Hepatocyte (in vitro differentiated cells): ENCODE results near the gene ZNF143. TPM values are rescaled to one million over a fixed set of nuclear protein-coding genes. Genes with fewer than 3 reads are reported as not detected.

ENCODE experiments used
- DNase-seq: peaks from one replicate; pipeline ENCODE4 v3.0.0-alpha.2; 2016; ENCODE audit warnings: low spot score
- H2AFZ ChIP-seq: fragments of 200-600 bp; sonication (generic); 2 replicates; pipeline ENCODE4 v1.6.0; 2016; ENCODE audit warnings: antibody characterized with exemption, mild to moderate bottlenecking
- H3K27ac ChIP-seq: fragments of 200-600 bp; sonication (generic); 2 replicates; pipeline ENCODE4 v1.5.1; 2016; ENCODE audit warnings: mild to moderate bottlenecking
- H3K27me3 ChIP-seq: fragments of 200-600 bp; sonication (generic); 2 replicates; pipeline ENCODE4 v1.6.1; 2016
- H3K36me3 ChIP-seq: fragments of 200-600 bp; sonication (generic); replicated peaks from 2 replicates; pipeline ENCODE4 v1.5.1; 2016; ENCODE audit warnings: low read depth; ENCODE audit not compliant: insufficient read depth
- H3K4me1 ChIP-seq: fragments of 200-600 bp; sonication (generic); 2 replicates; pipeline ENCODE4 v1.5.1; 2016; ENCODE audit warnings: mild to moderate bottlenecking, moderate library complexity; ENCODE audit not compliant: insufficient read depth
- H3K4me2 ChIP-seq: fragments of 200-600 bp; sonication (generic); 2 replicates; pipeline ENCODE4 v1.6.0; 2016
- H3K4me3 ChIP-seq: fragments of 200-600 bp; sonication (generic); 2 replicates; pipeline ENCODE4 v1.5.1; 2016; ENCODE audit warnings: mild to moderate bottlenecking
- H3K79me2 ChIP-seq: fragments of 200-600 bp; sonication (generic); 2 replicates; pipeline ENCODE4 v1.6.0; 2017; ENCODE audit warnings: mild to moderate bottlenecking
- H3K9me2 ChIP-seq: fragments of 200-600 bp; sonication (generic); replicated peaks from 2 replicates; pipeline ENCODE4 v1.6.0; 2017; ENCODE audit warnings: mild to moderate bottlenecking; ENCODE audit not compliant: insufficient read depth
- H3K9me3 ChIP-seq: fragments of 200-600 bp; sonication (generic); 2 replicates; pipeline ENCODE4 v1.5.1; 2016; ENCODE audit warnings: low read depth, mild to moderate bottlenecking
- H4K20me1 ChIP-seq: fragments of 200-600 bp; sonication (generic); 2 replicates; pipeline ENCODE4 v1.6.0; 2016; ENCODE audit warnings: mild to moderate bottlenecking; ENCODE audit not compliant: insufficient read depth, poor library complexity, severe bottlenecking
- CTCF ChIP-seq: fragments of 200-600 bp; sonication (generic); IDR thresholded peaks from 2 replicates; pipeline ENCODE4 v1.5.1; 2016; ENCODE audit warnings: antibody characterized with exemption, mild to moderate bottlenecking; ENCODE audit not compliant: poor library complexity
- EZH2 ChIP-seq: fragments of 200-600 bp; sonication (generic); IDR thresholded peaks from 2 replicates; pipeline ENCODE4 v1.6.1; 2016; ENCODE audit warnings: antibody characterized with exemption, mild to moderate bottlenecking, borderline replicate concordance
- EZH2phosphoT487 ChIP-seq: fragments of 200-600 bp; sonication (generic); IDR thresholded peaks from one replicate; pipeline ENCODE4 v1.6.1; 2018; ENCODE audit warnings: antibody characterized with exemption, mild to moderate bottlenecking, low read depth, moderate library complexity; ENCODE audit not compliant: unreplicated experiment, severe bottlenecking
- WGBS: methylation state at CpG from one replicate; pipeline ENCODE4 v1.1.6; 2016; ENCODE audit warnings: low lambda C conversion rate; ENCODE audit errors: missing lambda C conversion rate; 5-methylcytosine and 5-hydroxymethylcytosine counted together
- polyA plus RNA-seq: library from polyadenylated mRNA; unstranded; fragments of >200 nt; fragmentation: Nextera tagmentation; extraction: Ambion mirVana; gene quantifications from 2 replicates; pipeline ENCODE4 v1.2.1, GENCODE V29; 2016
- total RNA-seq: library from RNA; depleted of rRNA; stranded (reverse); fragments of >200 nt; gene quantifications from 2 replicates; pipeline ENCODE4 v1.2.3, GENCODE V29; 2014

Gene ZNF143
- total and polyA plus RNA-seq, 2 experiments from 2014 or later: 20.9 to 36.1 TPM

GRCh38 chr11:9573052-9573774 is 112.4 kb downstream of the ZNF143 start, which contains the start of gene WEE1:
TSS of gene WEE1 (plus strand) at chr11:9573670. CDS start at chr11:9573934, 264 bp downstream.
- Histone ChIP-seq H3K9me3 (no peaks in the 10 kb centered on the region), H3K4me3 (peak within 1 kb of the TSS; percentile 22), H3K36me3 (no peaks in the 10 kb centered on the region), H3K27ac (peak within 1 kb of the TSS; percentile 97), H3K79me2 (peaks cover 36% of the 10 kb centered on the region), H2AFZ (peak within 1 kb of the TSS; percentile 15), H3K9me2 (no peaks in the 10 kb centered on the region), H3K4me1 (peaks cover 21% of the 10 kb centered on the region), H3K27me3 (no peaks in the 10 kb centered on the region), H3K4me2 (peak within 1 kb of the TSS; percentile 81), H4K20me1 (no peaks in the 10 kb centered on the region)
- TF ChIP-seq EZH2: no peak
- TF ChIP-seq EZH2phosphoT487: no peak
- TF ChIP-seq CTCF: no peak
- peak; percentile 99 for DNase-seq
- 1% methylated on average over 54 of the region's 73 CpGs for WGBS

GRCh38 chr11:9573775-9574621 is 113.2 kb downstream of the ZNF143 start:
- Histone ChIP-seq H4K20me1 (no peaks in the 10 kb centered on the region), H3K4me2 (peak overlapping the region; percentile 81), H3K4me3 (peak overlapping the region; percentile 20), H3K36me3 (no peaks in the 10 kb centered on the region), H3K9me3 (no peaks in the 10 kb centered on the region), H3K9me2 (no peaks in the 10 kb centered on the region), H3K79me2 (peaks cover 43% of the 10 kb centered on the region), H3K27ac (peak overlapping the region; percentile 96), H3K27me3 (no peaks in the 10 kb centered on the region), H2AFZ (no peak overlapping the region), H3K4me1 (peaks cover 22% of the 10 kb centered on the region)
- TF ChIP-seq CTCF (no peak), EZH2 (no peak), EZH2phosphoT487 (no peak)
- peak; percentile 46 for DNase-seq
- WGBS: under 1% methylated on average over 84 of the region's 122 CpGs

- Histone ChIP-seq H3K4me2 (peak overlapping the region; percentile 81), H3K9me2 (no peaks in the 10 kb centered on the region), H3K36me3 (no peaks in the 10 kb centered on the region), H3K79me2 (peaks cover 51% of the 10 kb centered on the region), H3K9me3 (no peaks in the 10 kb centered on the region), H2AFZ (peak overlapping the region; percentile 11), H4K20me1 (no peaks in the 10 kb centered on the region), H3K27me3 (no peaks in the 10 kb centered on the region), H3K27ac (peak overlapping the region; percentile 96), H3K4me1 (peaks cover 22% of the 10 kb centered on the region), H3K4me3 (peak overlapping the region; percentile 20)
- TF ChIP-seq CTCF: no peak
- no peak for TF ChIP-seq EZH2
- peak; percentile 40 for DNase-seq
- WGBS: 1% methylated on average over 43 of the region's 43 CpGs
These were observed 113.9 kb downstream of the ZNF143 start for GRCh38 chr11:9574622-9575259.
